IPS-NIHi7 (cell line): ENCODE results near the gene DMAC2.
A peak's percentile ranks its signal among the peaks of the same experiment; 100 is the strongest.
"Not testable (repeated sequence)": the region's sequence is repeated elsewhere in the genome, so short reads cannot be mapped to it uniquely, and the experiment has no call there.

Experiments
- DNase-seq: peaks from one replicate; pipeline ENCODE4 v3.0.0; 2012; ENCODE audit warnings: mixed read lengths; ENCODE audit errors: extremely low spot score

DMAC2 gene

GRCh38 chr19:41422456-41422855 is 17.3 kb downstream of the DMAC2 start:
- no peak for DNase-seq

GRCh38 chr19:41421973-41422372 is 17.7 kb downstream of the DMAC2 start:
- DNase-seq: no peak

GRCh38 chr19:41421314-41421713 is 18.4 kb downstream of the DMAC2 start:
- DNase-seq: no peak

- no peak for DNase-seq
Observed at GRCh38 chr19:41420101-41420880, 19.4 kb downstream of the DMAC2 start.

GRCh38 chr19:41416194-41416674 is 23.5 kb downstream of the DMAC2 start:
- no peak for DNase-seq

GRCh38 chr19:41415154-41415571 is 24.5 kb downstream of the DMAC2 start:
- no peak for DNase-seq

GRCh38 chr19:41414461-41414860 is 25.3 kb downstream of the DMAC2 start:
- DNase-seq: no peak

- DNase-seq: no peak
Observed at GRCh38 chr19:41413947-41414346, 25.8 kb downstream of the DMAC2 start.

GRCh38 chr19:41412953-41413352 is 26.8 kb downstream of the DMAC2 start:
- DNase-seq: no peak

GRCh38 chr19:41411968-41412265 is 27.8 kb downstream of the DMAC2 start:
- no peak for DNase-seq

- DNase-seq: no peak
Observed at GRCh38 chr19:41411100-41411967, 28.4 kb downstream of the DMAC2 start.

GRCh38 chr19:41410336-41411054 is 29.2 kb downstream of the DMAC2 start:
- no peak for DNase-seq

- DNase-seq: no peak
Observed at GRCh38 chr19:41409288-41409687, 30.4 kb downstream of the DMAC2 start.

- DNase-seq: not testable (repeated sequence)
Observed at GRCh38 chr19:41408846-41409245, 30.9 kb downstream of the DMAC2 start.

- DNase-seq: peak; percentile 55
Observed at GRCh38 chr19:41408256-41408655, 31.5 kb downstream of the DMAC2 start.

- no peak for DNase-seq
Observed at GRCh38 chr19:41407271-41407670, 32.4 kb downstream of the DMAC2 start.

- no peak for DNase-seq
Observed at GRCh38 chr19:41405776-41406175, 33.9 kb downstream of the DMAC2 start.

- no peak for DNase-seq
Observed at GRCh38 chr19:41403181-41403970, 36.3 kb downstream of the DMAC2 start.

- no peak for DNase-seq
Observed at GRCh38 chr19:41402010-41402409, 37.7 kb downstream of the DMAC2 start.

GRCh38 chr19:41401483-41401882 is 38.2 kb downstream of the DMAC2 start:
- no peak for DNase-seq

GRCh38 chr19:41399525-41399924 is 40.2 kb downstream of the DMAC2 start:
- no peak for DNase-seq
